Activated CD8-positive, alpha-beta memory T cell treated with anti-CD3 and anti-CD28 coated beads, Interleukin-2, amount 50 U/mL, for 24 hours (primary cell): ENCODE data around the gene NAT10.
"Not testable (repeated sequence)": the region's sequence is repeated elsewhere in the genome, so short reads cannot be mapped to it uniquely, and the experiment has no call there.

Experiments used
- DNase-seq: peaks from one replicate; pipeline ENCODE4 v3.0.0-alpha.2; 2020; ENCODE audit errors: extremely low read depth

Gene NAT10

GRCh38 chr11:34105079-34105956, at the start of gene NAT10:
NAT10 (plus strand) TSS chr11:34105629; CDS start chr11:34108226, 2,597 bp downstream.
- peak; percentile 97 for DNase-seq

DNA sequence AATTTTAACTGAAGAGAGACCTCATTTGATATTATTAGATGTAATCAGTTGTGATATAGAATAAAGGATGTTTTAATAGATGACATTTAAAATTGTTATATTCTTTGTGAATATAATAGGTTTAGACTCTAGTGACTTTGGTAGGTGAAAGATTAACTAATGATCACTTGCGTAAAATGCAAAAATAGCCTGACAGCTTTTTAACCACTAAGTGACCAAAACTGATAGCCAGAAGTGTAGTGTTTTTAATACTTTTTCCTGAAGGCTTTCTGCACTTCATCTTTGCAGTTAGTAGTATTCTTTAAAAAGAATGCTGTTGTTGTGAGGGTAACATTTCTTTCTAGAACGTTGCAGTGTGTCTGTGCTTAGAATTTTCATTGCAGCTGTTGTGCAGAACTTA, 48.8 kb upstream of the NAT10 start:
- DNase-seq: no peak

GRCh38 chr11:34063061-34063795, 42.2 kb upstream of the NAT10 start:
- no peak for DNase-seq

DNA sequence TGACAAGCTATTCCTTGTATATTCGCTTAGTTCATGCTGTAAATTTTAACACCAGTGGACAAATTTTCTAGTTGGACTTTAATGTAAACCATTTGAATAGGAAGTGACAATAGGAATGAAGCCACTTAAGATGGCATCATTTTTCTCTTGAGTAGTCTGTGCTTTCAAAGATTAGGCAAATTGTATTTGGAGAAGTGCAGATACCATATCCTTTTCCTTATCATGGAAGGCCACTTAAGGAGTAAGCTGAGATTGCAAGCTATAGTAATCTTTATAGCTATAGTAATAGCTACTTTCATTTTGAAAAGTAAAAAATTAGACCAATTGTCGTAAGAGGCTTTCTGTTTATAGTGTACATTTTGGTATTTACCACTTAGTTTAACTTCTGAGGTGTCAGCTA, 41.1 kb upstream of the NAT10 start:
- DNase-seq: no peak

- DNase-seq: no peak
Measured at GRCh38 chr11:34065505-34066203, 39.8 kb upstream of the NAT10 start.

GRCh38 chr11:34066766-34067165, 38.7 kb upstream of the NAT10 start:
- DNase-seq: not testable (repeated sequence)

DNA sequence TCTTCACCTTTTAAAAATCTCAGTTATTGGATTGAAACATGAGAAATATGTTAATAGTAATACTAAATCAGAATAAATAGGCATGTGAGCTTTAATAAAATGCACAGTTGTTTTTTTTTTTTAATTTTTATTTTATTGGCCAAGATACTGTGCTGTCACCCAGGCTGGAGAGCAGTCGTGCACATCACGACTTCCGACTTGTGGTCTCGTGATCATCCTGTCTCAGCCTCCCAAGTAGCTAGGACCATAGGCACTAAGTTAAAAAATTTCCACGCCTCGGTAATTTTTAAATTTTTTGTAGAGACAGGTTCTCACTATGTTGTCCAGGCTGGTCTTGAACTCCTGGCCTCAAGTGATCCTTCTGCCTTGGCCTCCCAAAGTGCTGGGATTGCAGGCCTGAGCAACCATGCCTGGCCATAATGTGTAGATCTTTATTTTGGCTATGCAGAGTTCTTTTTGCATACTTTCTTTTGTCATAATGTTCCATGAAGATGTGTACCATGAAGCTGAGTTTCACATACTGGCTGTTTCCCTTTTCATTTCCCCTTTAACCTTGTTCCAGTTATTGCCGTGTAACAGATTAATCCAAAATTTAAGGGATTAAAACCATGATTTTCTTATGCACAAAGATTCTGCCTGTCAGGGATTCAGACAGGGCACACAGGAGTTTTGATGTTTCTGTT, 37.9 kb upstream of the NAT10 start:
- no peak for DNase-seq

- no peak for DNase-seq
Measured at GRCh38 chr11:34068111-34068510, 37.3 kb upstream of the NAT10 start.

GRCh38 chr11:34071306-34071705, 34.1 kb upstream of the NAT10 start:
- DNase-seq: not testable (repeated sequence)

DNA sequence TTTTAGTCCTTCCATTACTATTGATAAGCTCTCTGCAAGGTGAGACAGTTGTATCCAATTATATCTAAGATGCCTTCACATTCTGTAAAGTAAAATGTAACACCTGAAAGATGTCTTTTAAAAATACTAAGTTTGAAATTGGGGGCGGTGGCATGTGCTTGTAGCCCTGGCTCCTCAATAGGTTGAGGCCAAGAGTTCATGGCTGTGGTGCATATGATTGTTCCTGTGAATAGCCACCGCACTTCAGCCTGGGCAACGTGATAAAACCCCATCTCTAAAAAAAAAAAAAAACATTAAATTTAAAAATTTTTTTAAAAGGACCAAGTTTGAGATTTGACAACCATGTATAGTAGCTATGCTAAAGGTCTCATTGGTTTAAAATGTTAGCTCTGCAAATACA, 33.4 kb upstream of the NAT10 start:
- DNase-seq: no peak

DNA sequence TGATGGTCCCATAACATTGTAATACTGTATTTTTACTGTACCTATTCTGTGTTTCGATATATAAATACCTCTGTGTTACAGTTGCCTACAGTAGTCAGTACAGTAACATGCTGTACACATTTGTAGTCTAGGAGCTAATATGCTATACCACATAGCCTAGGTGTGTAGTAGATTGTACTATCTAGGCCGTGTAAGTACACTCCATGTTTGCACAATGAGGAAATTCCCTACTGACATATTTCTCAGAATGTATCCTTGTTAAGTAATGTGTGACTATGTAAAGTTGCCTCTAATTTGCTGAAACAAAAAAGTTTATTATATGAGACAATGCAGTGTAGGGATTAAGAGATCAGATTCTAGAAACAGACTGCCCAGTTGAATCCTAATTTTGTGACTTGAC, 32.6 kb upstream of the NAT10 start:
- DNase-seq: no peak

GRCh38 chr11:34074391-34074790, 31.0 kb upstream of the NAT10 start:
- DNase-seq: no peak

- DNase-seq: no peak
Measured at GRCh38 chr11:34075178-34075820, 30.1 kb upstream of the NAT10 start.

DNA sequence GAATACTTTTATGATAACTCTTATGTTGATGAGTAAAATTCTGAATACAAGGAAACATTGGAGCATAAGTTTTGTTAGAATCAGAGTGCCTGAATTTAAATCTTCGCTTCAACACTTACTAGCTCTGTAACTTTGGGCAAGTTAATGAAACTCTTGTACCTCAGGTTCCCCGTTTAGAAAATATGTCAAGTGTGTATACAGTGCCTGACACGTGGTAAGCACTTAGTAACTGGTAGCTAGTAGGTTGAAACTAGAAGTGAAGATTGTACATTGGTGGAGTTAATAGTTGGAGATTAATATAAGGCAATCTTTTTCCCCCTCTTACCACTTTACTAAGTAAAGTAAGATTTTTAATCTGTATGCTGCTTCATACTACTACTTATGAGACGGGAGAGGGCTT, 24.8 kb upstream of the NAT10 start:
- DNase-seq: no peak

DNA sequence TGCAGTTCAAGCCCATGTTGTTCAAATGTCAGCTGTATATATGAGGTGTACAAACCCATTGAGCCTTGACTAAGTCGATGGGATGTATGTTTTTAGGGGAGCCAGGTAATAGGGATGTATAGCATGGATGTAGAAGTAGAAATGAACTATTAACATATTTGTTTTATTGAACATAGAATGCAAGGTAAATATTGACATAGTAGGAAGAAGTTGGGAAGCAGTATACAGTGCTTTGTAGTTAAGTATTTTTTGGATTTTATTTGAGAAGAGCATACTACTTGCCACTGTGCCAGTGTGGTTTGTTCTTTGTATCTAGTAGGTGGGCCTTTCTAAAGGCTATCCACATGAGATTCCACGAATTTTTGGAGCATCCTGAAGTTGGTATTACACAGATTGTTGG, 20.8 kb upstream of the NAT10 start:
- no peak for DNase-seq

DNA sequence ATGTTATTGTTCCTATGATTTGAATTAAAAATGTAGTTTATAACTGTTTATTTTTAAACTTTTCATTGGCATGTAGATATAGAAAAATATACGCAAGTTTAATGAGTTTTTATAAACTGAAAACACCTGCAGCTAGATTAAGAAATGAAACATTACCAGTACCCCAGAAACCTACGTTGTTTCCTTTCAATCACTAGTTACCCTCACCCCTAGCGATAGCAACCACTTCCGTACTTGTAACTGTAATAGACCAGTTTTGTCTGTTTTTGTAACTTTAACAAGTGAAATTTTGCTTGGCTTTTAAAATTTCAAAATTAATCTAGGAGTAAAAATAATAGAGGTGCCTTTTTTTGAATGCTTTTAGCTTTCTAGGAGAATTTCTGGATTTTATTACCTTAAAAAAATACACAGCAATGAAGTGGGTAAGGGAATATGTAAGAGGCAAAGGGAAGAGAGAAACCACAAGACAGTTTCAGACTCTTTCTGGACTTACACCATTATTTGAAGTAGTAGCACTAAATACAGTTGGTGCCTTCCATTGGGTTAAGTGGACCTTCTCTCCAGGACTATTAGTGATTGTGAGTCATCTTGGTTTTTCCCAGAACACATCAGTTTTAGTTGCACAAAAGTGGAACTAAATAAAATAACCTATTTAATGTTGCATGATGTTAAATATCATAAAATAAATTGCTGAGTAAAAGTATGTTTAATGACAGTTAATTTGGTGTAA, 18.7 kb upstream of the NAT10 start:
- DNase-seq: no peak

- no peak for DNase-seq
Measured at GRCh38 chr11:34091825-34092224, 13.6 kb upstream of the NAT10 start.

- not testable (repeated sequence) for DNase-seq
Measured at GRCh38 chr11:34094900-34095299, 10.5 kb upstream of the NAT10 start.

DNA sequence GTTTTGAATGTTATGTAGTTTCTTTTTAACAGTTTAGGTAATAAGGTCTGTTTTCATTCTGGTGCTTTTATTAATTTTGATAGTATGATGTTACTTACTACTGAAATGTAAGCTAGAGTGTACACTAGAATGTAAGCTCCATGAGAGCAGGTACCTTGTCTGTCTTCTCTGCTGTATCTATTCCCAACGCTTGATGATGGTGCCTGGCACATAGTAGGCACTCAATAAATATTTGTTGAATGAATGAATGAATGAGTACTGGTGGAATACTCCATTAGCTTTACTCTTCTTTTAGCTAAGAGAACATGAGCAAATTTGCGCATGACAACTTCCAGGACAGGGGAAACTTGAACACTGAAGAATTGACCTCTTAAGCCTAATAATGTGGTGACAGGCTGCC, 6.6 kb upstream of the NAT10 start:
- DNase-seq: no peak

- no peak for DNase-seq
Measured at GRCh38 chr11:34104680-34105078, 750 bp upstream of the NAT10 start.
